IPS-15b (cell line): ENCODE data around the gene FRMD5.
A peak's percentile ranks its signal among the peaks of the same experiment; 100 is the strongest.
"Not testable (repeated sequence)": the region's sequence is repeated elsewhere in the genome, so short reads cannot be mapped to it uniquely, and the experiment has no call there.

ENCODE experiments used
- H3K27me3 ChIP-seq: one replicate; pipeline ENCODE4 v1.6.1; 2013; ENCODE audit warnings: low read length; ENCODE audit not compliant: control insufficient read depth, insufficient read depth
- H3K36me3 ChIP-seq: one replicate; pipeline ENCODE4 v1.6.1; 2013; ENCODE audit warnings: low read length; ENCODE audit not compliant: control insufficient read depth, insufficient read depth
- H3K4me1 ChIP-seq: one replicate; pipeline ENCODE4 v1.6.1; 2013; ENCODE audit warnings: mild to moderate bottlenecking, low read length; ENCODE audit not compliant: control insufficient read depth, insufficient read depth
- H3K4me3 ChIP-seq: one replicate; pipeline ENCODE4 v1.5.1; 2013; ENCODE audit warnings: low read depth, low read length
- H3K9ac ChIP-seq: one replicate; pipeline ENCODE4 v1.6.1; 2013; ENCODE audit warnings: low read depth, mild to moderate bottlenecking, low read length
- H3K9me3 ChIP-seq: one replicate; pipeline ENCODE4 v1.6.1; 2013; ENCODE audit warnings: mild to moderate bottlenecking, low read length; ENCODE audit not compliant: control insufficient read depth, insufficient read depth

Gene FRMD5

DNA sequence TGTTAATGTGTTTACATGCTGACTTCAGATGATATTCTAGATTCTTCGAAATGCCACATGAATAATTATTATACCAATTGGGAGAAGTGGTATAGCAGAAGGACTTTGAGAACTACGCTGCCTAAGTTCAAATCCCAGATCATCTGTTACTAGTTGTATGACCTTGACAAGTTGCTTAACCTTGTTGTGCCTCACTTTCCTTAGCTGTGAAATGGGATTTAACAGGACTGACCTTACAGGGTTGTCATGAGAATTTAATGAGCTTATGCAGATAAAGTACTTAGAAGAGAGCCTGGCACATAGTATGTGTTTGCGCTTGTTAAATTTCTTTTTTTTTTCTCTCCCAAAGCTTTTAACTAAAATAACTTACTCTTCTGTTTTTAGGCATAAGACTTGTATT lies 343.8 kb downstream of the FRMD5 start:
- no peak overlapping the region for H3K4me3 ChIP-seq
- H3K27me3 ChIP-seq: no peaks in the 10 kb centered on the region
- H3K9ac ChIP-seq: no peak overlapping the region
- H3K4me1 ChIP-seq: no peaks in the 10 kb centered on the region
- no peaks in the 10 kb centered on the region for H3K9me3 ChIP-seq
- H3K36me3 ChIP-seq: peaks cover 14% of the 10 kb centered on the region

DNA sequence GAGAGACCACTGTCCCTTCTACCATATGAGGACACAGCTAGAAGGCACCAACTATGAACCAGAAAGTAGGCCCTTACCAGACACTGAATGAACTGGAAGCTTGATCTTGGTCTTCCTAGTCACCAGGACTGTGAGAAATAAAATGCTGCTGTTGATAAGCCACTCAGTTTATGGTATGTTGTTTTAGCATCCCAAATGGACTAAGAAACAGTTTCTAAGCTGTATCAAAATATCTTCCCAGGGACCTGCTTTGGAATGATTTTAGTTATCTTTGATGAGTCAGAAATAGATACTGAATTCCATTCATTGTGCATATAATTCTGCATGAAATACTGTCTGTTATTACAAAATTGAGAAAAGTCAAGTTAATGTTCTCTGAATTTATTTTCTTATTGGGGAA lies 349.6 kb downstream of the FRMD5 start:
- H3K36me3 ChIP-seq: no peaks in the 10 kb centered on the region
- no peaks in the 10 kb centered on the region for H3K4me1 ChIP-seq
- H3K27me3 ChIP-seq: no peaks in the 10 kb centered on the region
- H3K4me3 ChIP-seq: no peak overlapping the region
- no peak overlapping the region for H3K9ac ChIP-seq
- no peaks in the 10 kb centered on the region for H3K9me3 ChIP-seq

DNA sequence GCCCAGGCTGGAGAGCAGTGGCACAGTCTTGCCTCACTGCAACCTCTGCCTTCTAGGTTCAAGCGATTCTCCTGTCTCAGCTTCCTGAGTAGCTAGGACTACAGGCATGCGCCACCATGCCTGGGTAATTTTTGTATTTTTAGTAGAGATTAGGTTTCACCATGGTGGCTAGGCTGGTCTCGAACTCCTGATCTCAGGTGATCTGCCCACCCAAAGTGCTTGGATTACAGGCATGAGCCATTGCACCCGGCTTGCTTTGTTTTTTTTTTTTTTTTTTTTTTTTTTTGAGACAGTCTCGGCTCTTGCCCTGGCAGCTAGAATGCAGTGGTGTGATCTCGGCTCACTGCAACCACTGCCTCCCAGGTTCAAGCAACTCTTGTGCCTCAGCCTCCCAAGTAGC lies 362.6 kb downstream of the FRMD5 start:
- not testable (repeated sequence) for H3K4me1 ChIP-seq, H3K9me3 ChIP-seq, H3K9ac ChIP-seq, H3K36me3 ChIP-seq, H3K27me3 ChIP-seq, H3K4me3 ChIP-seq

DNA sequence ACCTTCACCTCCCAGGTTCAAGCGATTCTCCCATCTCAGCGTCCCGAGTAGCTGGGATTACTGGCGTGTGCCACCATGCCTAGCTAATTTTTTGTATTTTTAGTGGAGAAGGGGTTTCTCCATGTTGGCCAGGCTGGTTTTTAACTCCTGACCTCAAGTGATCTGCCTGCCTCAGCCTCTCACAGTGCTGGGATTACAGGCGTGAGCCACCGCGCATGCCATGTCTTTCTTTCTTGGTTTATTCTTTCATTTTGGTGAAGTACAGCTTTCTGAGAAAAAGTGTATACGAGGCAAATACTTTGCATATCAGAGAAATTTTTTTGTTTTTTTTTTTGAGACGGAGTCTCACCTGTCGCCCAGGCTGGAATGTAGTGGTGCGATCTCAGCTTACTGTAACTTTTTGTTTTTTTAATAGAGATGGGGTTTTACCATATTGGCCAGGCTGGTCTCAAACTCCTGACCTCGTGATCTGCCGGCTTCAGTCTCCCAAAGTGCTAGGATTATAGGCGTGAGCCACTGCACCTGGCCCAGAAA lies 363.5 kb downstream of the FRMD5 start:
- H3K9ac ChIP-seq, H3K4me1 ChIP-seq, H3K27me3 ChIP-seq, H3K9me3 ChIP-seq, H3K36me3 ChIP-seq, H3K4me3 ChIP-seq: not testable (repeated sequence)

DNA sequence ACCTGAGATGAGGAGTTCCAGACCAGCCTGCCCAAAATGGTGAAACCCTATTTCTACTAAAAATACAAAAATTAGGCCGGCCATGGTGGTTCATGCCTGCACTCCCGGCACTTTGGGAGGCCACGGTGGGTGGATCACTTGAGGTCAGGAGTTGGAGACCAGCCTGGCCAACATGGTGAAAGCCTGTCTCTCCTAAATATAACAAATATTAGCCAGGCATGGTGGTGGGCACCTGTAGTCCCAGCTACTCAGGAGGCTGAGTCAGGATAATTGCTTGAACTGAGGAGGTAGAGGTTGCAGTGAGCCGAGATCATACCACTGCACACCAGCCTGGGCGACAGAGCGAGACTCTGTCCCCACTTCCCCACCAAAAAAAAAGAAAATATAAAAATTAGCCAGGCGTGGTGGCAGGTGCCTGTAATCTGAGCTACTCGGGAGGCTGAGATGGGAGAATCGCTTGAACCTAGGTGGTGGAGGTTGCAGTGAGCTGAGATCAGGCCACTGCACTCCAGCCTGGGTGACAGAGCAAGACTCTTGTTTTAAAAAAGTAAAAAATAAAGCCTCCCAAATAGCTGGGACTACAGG lies 364.3 kb downstream of the FRMD5 start:
- not testable (repeated sequence) for H3K4me3 ChIP-seq, H3K9ac ChIP-seq, H3K27me3 ChIP-seq, H3K36me3 ChIP-seq, H3K4me1 ChIP-seq, H3K9me3 ChIP-seq

DNA sequence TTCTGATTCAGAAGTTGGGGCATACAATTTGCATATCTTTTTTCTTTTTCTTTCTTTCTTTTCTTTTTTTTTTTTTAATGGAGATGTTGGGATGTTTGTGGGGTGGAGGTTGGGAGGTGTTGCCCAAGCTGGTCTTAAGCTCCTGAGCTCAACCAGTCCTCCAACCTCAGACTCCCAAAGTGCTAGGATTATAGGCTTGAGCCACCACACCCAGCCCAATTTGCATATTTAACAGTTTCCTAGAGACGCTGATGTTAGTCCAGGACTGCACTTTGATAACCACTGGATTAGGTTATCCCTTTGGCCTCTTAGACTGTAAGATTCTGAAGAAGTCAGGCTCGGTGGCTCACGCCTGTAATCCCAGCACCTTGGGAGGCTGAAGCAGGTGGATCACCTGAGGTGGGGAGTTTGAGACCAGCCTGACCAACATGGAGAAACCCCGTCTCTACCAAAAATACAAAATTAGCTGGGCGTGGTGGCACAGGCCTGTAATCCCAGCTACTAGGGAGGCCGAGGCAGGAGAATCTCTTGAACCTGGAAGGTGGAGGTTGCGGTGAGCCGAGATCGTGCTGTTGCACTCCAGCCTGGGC lies 365.0 kb downstream of the FRMD5 start:
- H3K4me3 ChIP-seq, H3K36me3 ChIP-seq, H3K9me3 ChIP-seq, H3K9ac ChIP-seq, H3K27me3 ChIP-seq, H3K4me1 ChIP-seq: not testable (repeated sequence)

DNA sequence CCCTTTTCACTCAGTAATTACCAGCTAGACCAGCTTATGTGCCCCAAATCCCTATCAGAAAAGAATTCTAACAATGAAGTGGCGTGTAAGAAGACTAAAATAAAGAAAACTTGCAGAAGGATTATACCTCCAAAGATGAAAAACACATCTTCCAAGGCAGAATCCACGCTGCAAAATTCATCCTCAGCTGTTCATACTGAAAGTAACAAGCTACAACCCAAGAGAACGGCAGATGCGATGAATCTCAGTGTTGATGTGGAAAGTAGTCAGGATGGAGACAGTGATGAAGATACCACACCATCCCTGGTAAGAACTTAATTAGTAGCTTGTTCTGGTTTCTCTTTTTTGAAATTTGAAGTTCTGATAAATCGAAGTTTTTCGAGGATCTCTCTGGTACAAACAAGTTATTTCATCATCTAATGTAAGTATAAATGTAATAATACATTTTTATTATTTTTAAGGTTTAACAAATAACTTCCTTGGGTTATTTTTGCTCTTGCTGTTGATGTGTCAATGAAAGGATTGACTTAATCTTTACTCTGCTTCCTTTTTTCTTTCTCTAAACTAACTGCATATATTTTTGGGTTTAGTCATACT lies 366.9 kb downstream of the FRMD5 start:
- H3K4me1 ChIP-seq: no peaks in the 10 kb centered on the region
- peaks cover 9% of the 10 kb centered on the region for H3K27me3 ChIP-seq
- H3K4me3 ChIP-seq: no peak overlapping the region
- H3K9me3 ChIP-seq: no peaks in the 10 kb centered on the region
- no peak overlapping the region for H3K9ac ChIP-seq
- peaks cover 2% of the 10 kb centered on the region for H3K36me3 ChIP-seq

DNA sequence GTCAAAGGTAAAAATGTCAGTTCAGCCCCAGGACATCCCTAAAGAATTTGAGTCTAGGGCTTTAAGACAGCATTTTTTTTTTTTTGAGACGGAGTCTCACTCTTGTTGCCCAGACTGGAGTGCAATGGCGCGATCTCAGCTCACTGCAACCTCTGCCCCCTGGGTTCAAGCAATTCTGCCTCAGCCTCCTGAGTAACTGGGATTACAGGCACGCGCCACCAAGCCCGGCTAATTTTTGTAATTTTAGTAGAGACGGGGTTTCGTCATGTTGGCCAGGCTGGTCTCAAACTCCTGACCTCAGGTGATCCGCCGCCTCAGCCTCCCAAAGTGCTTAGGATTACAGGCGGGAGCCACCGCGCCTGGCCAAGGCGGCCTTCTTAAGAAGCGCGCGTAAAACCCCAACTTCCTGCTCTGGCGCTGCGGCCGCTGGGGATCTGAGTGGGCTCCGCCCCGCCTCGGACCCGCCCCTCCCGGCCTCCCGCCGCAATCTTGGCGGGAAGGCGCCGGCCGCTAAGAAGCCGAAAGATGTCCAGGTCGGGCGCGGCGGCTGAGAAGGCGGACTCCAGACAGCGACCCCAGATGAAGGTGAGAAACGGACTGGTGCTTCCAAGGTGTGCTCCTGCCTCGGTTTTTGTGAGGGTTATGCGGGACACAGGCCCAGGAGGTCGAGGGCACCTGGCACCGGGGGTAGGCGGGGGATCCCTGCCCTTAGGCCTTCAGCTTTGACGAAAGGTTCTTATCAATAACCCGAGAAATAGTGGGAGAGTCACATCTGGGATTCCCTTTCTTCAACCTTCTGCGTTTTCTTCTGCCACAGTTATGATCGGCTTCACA lies 368.3 kb downstream of the FRMD5 start, which contains the start of gene WDR76:
Gene WDR76, plus strand, starts transcription at position 495 of the 834 bp plus-strand sequence. Its CDS starts 31 bp downstream, at position 526.
- no peaks in the 10 kb centered on the region for H3K4me1 ChIP-seq
- peaks cover 2% of the 10 kb centered on the region for H3K36me3 ChIP-seq
- peak within 1 kb of the TSS; percentile 3 for H3K9ac ChIP-seq
- H3K4me3 ChIP-seq: peak within 1 kb of the TSS; percentile 58
- H3K27me3 ChIP-seq: peaks cover 9% of the 10 kb centered on the region
- H3K9me3 ChIP-seq: no peaks in the 10 kb centered on the region

DNA sequence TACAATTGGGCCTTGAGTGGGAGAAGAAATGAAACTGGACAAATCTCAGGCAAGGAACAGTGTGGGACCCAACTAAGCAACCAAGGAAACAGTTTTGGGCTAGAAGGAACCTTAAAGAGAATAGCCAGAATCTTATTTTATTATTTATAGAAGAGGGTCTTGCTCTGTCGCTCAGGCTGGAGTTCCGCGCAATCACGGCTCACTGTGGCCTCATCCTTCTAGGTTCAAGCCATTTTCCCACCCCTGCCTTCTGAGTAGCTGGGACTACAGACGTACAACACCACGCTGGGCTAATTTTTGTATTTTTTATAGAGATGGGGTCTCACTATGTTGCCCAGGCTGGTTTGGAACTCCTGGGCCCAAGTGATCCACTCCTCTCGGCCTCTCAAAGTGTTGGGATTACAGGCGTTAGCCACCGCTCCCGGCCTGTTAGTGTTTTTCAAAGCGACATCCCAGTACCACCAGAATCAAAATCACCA lies 369.0 kb downstream of the FRMD5 start:
- no peak overlapping the region for H3K9ac ChIP-seq
- H3K4me3 ChIP-seq: no peak overlapping the region
- peaks cover 2% of the 10 kb centered on the region for H3K36me3 ChIP-seq
- H3K27me3 ChIP-seq: peaks cover 9% of the 10 kb centered on the region
- H3K9me3 ChIP-seq: no peaks in the 10 kb centered on the region
- no peaks in the 10 kb centered on the region for H3K4me1 ChIP-seq

DNA sequence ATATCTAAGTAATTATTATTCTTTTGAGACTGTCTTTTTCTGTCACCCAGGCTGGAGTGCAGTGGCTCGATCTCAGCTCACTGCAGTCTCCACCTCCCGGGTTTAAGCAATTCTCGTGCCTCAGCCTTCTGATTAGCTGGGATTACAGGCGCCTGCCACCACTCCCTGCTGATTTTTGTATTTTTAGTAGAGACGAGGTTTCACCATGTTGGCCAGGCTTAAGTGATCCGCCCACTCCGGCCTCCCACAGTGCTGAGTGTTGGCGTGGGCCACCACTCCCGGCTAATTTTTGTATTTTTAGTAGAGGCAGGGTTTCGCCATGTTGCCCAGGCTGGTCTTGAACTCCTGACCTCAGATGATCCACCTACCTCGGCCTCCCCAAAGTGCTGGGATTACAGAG lies 369.8 kb downstream of the FRMD5 start:
- H3K4me3 ChIP-seq, H3K9me3 ChIP-seq, H3K36me3 ChIP-seq, H3K27me3 ChIP-seq, H3K4me1 ChIP-seq, H3K9ac ChIP-seq: not testable (repeated sequence)

DNA sequence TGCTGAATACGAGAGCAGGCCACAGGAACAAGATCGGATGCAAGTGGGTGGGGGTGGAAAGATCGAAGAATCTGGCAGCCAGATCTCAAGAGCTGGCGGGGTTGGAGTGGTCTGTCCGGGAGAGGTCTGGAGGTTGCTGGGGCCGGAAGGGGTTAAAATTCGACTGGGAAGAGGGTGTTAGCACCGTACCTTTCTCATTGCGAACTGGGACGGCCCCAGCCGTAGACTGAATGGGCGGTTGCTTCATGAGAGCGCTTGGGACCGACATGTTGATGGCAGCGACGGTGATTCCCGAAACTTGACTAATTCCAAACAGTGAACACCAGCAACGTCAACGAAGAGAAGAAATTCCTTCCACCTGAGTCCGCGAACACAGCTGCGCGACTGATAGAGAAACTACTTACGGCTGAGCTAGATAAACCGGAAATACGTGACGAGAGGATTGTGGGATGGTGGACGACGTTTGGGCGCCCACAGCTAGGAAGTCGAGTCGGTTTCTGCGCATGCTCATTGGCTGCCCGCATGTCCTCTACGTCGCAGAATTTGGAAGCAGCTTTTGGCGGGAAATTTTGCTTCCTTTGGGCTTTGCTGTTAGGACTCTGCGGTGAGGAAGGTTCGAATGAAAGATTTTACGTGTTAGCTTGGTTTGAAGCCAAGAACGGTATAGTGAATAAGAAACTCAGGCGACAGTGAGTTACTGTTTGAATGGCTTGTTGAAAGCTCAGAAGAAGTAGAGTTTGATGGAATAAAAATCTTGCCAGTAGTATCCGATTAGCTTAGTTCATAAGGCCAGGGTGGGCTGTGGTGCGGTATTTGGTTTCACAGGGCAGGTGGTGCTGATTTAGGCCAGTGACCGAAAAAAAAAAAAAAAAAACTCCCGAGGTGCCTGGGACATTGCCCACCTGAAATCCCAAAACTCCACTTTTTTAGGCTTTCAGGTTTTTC lies 370.5 kb downstream of the FRMD5 start, which contains the start of gene MFAP1:
Gene MFAP1, minus strand, starts transcription at position 389 of the 945 bp plus-strand sequence. Its CDS starts 121 bp downstream, at position 268.
- H3K4me1 ChIP-seq: no peaks in the 10 kb centered on the region
- H3K9ac ChIP-seq: peak within 1 kb of the TSS; percentile 88
- H3K36me3 ChIP-seq: peaks cover 4% of the 10 kb centered on the region

More for the DNA sequence above, 370.5 kb downstream of the FRMD5 start, which contains the start of gene MFAP1:
- H3K27me3 ChIP-seq: peaks cover 9% of the 10 kb centered on the region
- H3K4me3 ChIP-seq: peak within 1 kb of the TSS; percentile 92
- no peaks in the 10 kb centered on the region for H3K9me3 ChIP-seq
